A673 (cell line): ENCODE data around the gene RNU6-9. TPM values are rescaled to one million over a fixed set of nuclear protein-coding genes. Genes with fewer than 3 reads are reported as not detected.

Experiments used
- BruUV-seq: library from RNA; stranded (reverse); fragments of 400-500 nt; replicated peaks from 2 replicates; lab custom pipeline; 2021; lab: Mats Ljungman, UMichigan
- CTCF ChIA-PET: fragments of 300-600 bp; sonication (Branson Sonifier 250); formaldehyde crosslinking; loops from one replicate; lab custom pipeline; 2022; ENCODE audit warnings: antibody characterized with exemption; lab: Charles Lee
- POLR2A ChIA-PET: fragments of 300-600 bp; sonication (Branson Sonifier 250); formaldehyde crosslinking; loops from one replicate; lab custom pipeline; 2022; ENCODE audit warnings: antibody characterized with exemption; ENCODE audit not compliant: low non-redundant PET; lab: Charles Lee
- DNase-seq: peaks from one replicate; pipeline ENCODE4 v3.0.0-alpha.2; 2015; ENCODE audit warnings: low spot score
- H3K27ac ChIP-seq: fragments of 200-600 bp; sonication (generic); 2 replicates; pipeline ENCODE4 v1.5.1; 2016; ENCODE audit warnings: mixed run types, low read depth, mild to moderate bottlenecking, mixed read lengths, antibody characterized with exemption, low read length; ENCODE audit not compliant: poor library complexity, severe bottlenecking
- H3K27me3 ChIP-seq: fragments of 200-600 bp; sonication (generic); replicated peaks from 2 replicates; pipeline ENCODE4 v1.6.1; 2017; ENCODE audit warnings: mixed run types, low read depth, mild to moderate bottlenecking, mixed read lengths, antibody characterized with exemption, low read length; ENCODE audit not compliant: insufficient read depth, poor library complexity
- H3K36me3 ChIP-seq: fragments of 200-600 bp; sonication (generic); 2 replicates; pipeline ENCODE4 v1.6.1; 2016; ENCODE audit warnings: mixed run types, mild to moderate bottlenecking, mixed read lengths, antibody characterized with exemption, low read length; ENCODE audit not compliant: insufficient read depth, poor library complexity, severe bottlenecking
- H3K4me1 ChIP-seq: fragments of 200-600 bp; sonication (generic); 2 replicates; pipeline ENCODE4 v1.6.1; 2017; ENCODE audit warnings: mixed run types, mild to moderate bottlenecking, mixed read lengths, antibody characterized with exemption, low read length; ENCODE audit not compliant: insufficient read depth, poor library complexity, severe bottlenecking
- H3K4me3 ChIP-seq: fragments of 200-600 bp; sonication (generic); 2 replicates; pipeline ENCODE4 v1.5.1; 2016; ENCODE audit warnings: low read depth, mixed run types, mild to moderate bottlenecking, mixed read lengths, low read length; ENCODE audit not compliant: poor library complexity, severe bottlenecking
- H3K9me3 ChIP-seq: fragments of 200-600 bp; sonication (generic); 2 replicates; pipeline ENCODE4 v1.6.1; 2016; ENCODE audit warnings: mixed run types, low read depth, mild to moderate bottlenecking, mixed read lengths, antibody characterized with exemption, low read length; ENCODE audit not compliant: poor library complexity, severe bottlenecking
- CTCF ChIP-seq: fragments of 300-800, 200-600 bp; sonication (generic); conservative IDR thresholded peaks from 2 replicates; pipeline ENCODE4 v1.5.1; 2017; ENCODE audit warnings: low read depth, mild to moderate bottlenecking, antibody characterized with exemption, low read length, moderate library complexity, mixed read lengths
- EZH2 ChIP-seq: fragments of 200-600 bp; sonication (generic); IDR thresholded peaks from 2 replicates; pipeline ENCODE4 v1.6.1; 2017; ENCODE audit warnings: borderline replicate concordance, low read depth, mild to moderate bottlenecking, mixed read lengths, antibody characterized with exemption, low read length; ENCODE audit not compliant: poor library complexity, severe bottlenecking
- intact Hi-C: fragments of 100-400 bp; cut with micrococcal nuclease; formaldehyde crosslinking; loops from one replicate; pipeline ENCODE4 v1.10.0; 2022; ENCODE audit not compliant: unreplicated experiment
- total RNA-seq: library from RNA; stranded (reverse); gene quantifications from 2 replicates; pipeline ENCODE4 v1.2.3, GENCODE V29; 2021

Gene RNU6-9
- total RNA-seq, 1 experiment from 2014 or later: not detected

GRCh38 chr19:900043-900301 lies 6.7 kb downstream of the RNU6-9 start:
- no TSS peak for BruUV-seq
- no peak overlapping the region for H3K27ac ChIP-seq
- H3K4me3 ChIP-seq: no peak overlapping the region
- no peaks in the 10 kb centered on the region for H3K9me3 ChIP-seq
- peaks cover 8% of the 10 kb centered on the region for H3K4me1 ChIP-seq
- ChIA-PET POLR2A (no interaction called here), CTCF (no interaction called here)
- no peak for DNase-seq
- no peaks in the 10 kb centered on the region for H3K27me3 ChIP-seq
- H3K36me3 ChIP-seq: peaks cover 4% of the 10 kb centered on the region
- intact Hi-C loops: no loop called here
- TF ChIP-seq CTCF: no peak
- TF ChIP-seq EZH2: no peak

- Histone ChIP-seq H3K4me3 (no peak overlapping the region), H3K27me3 (no peaks in the 10 kb centered on the region), H3K36me3 (peaks cover 4% of the 10 kb centered on the region), H3K9me3 (no peaks in the 10 kb centered on the region), H3K27ac (no peak overlapping the region), H3K4me1 (peaks cover 8% of the 10 kb centered on the region)
- intact Hi-C loops: no loop called here
- ChIA-PET CTCF (interaction anchor here (0.6 kb wide), 1 partner anchor 107 kb away, joined by 3 read pairs; no protein-coding TSS in a partner anchor), POLR2A (no interaction called here)
- BruUV-seq: no TSS peak
- DNase-seq: peak; percentile 44
- TF ChIP-seq CTCF (no peak), EZH2 (no peak)
These were observed 7.2 kb downstream of the RNU6-9 start for GRCh38 chr19:900302-901111.

- BruUV-seq: no TSS peak
- Histone ChIP-seq H3K27ac (no peak overlapping the region), H3K27me3 (no peaks in the 10 kb centered on the region), H3K4me1 (peaks cover 8% of the 10 kb centered on the region), H3K4me3 (no peak overlapping the region), H3K36me3 (peaks cover 4% of the 10 kb centered on the region), H3K9me3 (no peaks in the 10 kb centered on the region)
- CTCF ChIA-PET: interaction anchor here (0.6 kb wide), 1 partner anchor 106 kb away, joined by 3 read pairs; no protein-coding TSS in a partner anchor
- POLR2A ChIA-PET: interaction anchor here (0.6 kb wide), 1 partner anchor 368 kb away, joined by 14 read pairs; no protein-coding TSS in a partner anchor
- intact Hi-C loops: no loop called here
- TF ChIP-seq CTCF: no peak
- TF ChIP-seq EZH2: no peak
- no peak for DNase-seq
These were observed 8.2 kb downstream of the RNU6-9 start for GRCh38 chr19:901216-902092.
